Colonic mucosa (tissue), 4 donors: ENCODE measurements around the gene ODC1. TPM values are rescaled to one million over a fixed set of nuclear protein-coding genes. Genes with fewer than 3 reads are reported as not detected.

Experiments used
- DNase-seq: peaks from one replicate; pipeline ENCODE4 v3.0.0-alpha.2; 2020
- H3K27ac ChIP-seq: fragments of 200-600 bp; one replicate; pipeline ENCODE4 v1.8.0; 2021
- H3K27me3 ChIP-seq: fragments of 200-600 bp; one replicate; pipeline ENCODE4 v1.8.0; 2021
- H3K36me3 ChIP-seq: fragments of 200-600 bp; one replicate; pipeline ENCODE4 v1.8.0; 2021
- H3K4me1 ChIP-seq: fragments of 200-600 bp; one replicate; pipeline ENCODE4 v1.8.0; 2021; ENCODE audit warnings: mild to moderate bottlenecking
- H3K4me3 ChIP-seq: fragments of 200-600 bp; one replicate; pipeline ENCODE4 v1.8.0; 2021
- H3K9ac ChIP-seq, 2 donors: one replicate each; pipeline ENCODE4 v1.7.0; 2013; ENCODE audit warnings: control low read depth in 2 of 2, low read depth in 2 of 2, low read length in 2 of 2
- H3K9me3 ChIP-seq: fragments of 200-600 bp; one replicate; pipeline ENCODE4 v1.8.0; 2021
- intact Hi-C: fragments of 100-400 bp; cut with DNase I; formaldehyde crosslinking; loops from one replicate; pipeline ENCODE4 v1.14.1; 2022
- total RNA-seq, 2 donors: library from RNA; stranded (reverse); fragmentation: NEBNext Ultra II Directional in 1 of 2; extraction: Animal tissue kit (Norgen Biotek cat#: 25700) in 1 of 2; gene quantifications; one replicate each; pipeline ENCODE4 v1.2.1, GENCODE V29; 2021
- TF ChIP-seq, protein P1 (sequence below): fragments of 200-600 bp; IDR thresholded peaks from one replicate; pipeline ENCODE4 v1.8.0; 2022; ENCODE audit warnings: antibody characterized with exemption, mild to moderate bottlenecking
- donor health status: healthy.
- donor health status: DM: no; HTN: no; CAD: no.
- donor health status: DM: no; HTN: no; CAD: no.

Gene ODC1
- total RNA-seq, 2 donors from 2014 or later = 45.8 to 107 TPM

DNA sequence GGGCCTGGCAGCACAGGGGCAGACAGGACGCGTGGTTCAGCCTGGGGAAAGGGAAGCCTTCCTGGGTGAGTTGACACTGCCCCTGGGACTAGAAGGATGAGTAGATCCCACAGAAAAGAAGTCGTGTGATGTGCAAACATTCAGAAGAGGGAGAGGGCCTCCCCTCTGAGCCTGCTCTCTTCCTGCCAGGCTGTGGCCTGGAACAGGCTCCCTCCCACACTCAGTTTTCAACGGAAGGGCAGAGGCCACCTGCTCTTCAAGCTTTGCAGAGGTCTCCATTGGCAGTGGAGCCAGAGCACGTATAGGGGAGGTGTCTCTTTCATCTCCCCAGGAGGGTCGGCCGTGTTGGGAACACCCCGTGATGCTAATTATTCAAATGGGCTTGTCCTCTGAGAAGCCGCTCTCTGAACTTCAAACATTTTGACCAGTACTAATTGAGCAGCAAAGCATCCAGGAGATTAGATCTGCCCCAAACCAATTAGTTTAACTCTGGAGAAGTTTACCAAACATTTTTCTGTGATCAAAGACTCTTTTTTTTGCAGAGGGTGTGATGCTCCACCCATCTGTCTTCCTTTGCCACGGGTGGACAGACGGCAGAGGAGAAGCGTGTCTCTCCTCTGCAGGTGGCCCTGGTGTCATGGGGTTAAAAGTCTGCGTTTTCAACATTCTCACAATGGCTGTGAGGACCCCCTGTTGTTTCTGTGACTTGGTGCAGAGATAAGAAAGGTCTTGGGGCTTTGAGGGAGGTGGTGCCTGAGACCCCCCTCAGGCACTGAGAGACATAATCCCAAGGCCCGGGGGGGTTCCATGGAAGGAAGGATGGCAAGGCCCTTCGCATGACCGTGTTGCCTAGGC, 29.5 kb upstream of the ODC1 start:
- intact Hi-C loops = no loop called here
- TF ChIP-seq, protein P1, sequence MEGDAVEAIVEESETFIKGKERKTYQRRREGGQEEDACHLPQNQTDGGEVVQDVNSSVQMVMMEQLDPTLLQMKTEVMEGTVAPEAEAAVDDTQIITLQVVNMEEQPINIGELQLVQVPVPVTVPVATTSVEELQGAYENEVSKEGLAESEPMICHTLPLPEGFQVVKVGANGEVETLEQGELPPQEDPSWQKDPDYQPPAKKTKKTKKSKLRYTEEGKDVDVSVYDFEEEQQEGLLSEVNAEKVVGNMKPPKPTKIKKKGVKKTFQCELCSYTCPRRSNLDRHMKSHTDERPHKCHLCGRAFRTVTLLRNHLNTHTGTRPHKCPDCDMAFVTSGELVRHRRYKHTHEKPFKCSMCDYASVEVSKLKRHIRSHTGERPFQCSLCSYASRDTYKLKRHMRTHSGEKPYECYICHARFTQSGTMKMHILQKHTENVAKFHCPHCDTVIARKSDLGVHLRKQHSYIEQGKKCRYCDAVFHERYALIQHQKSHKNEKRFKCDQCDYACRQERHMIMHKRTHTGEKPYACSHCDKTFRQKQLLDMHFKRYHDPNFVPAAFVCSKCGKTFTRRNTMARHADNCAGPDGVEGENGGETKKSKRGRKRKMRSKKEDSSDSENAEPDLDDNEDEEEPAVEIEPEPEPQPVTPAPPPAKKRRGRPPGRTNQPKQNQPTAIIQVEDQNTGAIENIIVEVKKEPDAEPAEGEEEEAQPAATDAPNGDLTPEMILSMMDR = no peak
- DNase-seq = no peak
- Histone ChIP-seq H3K36me3 (no peaks in the 10 kb centered on the region), H3K4me3 (no peak overlapping the region), H3K4me1 (no peaks in the 10 kb centered on the region), H3K27me3 (no peaks in the 10 kb centered on the region), H3K9me3 (no peaks in the 10 kb centered on the region), H3K9ac (no peak overlapping the region), H3K27ac (no peak overlapping the region)

DNA sequence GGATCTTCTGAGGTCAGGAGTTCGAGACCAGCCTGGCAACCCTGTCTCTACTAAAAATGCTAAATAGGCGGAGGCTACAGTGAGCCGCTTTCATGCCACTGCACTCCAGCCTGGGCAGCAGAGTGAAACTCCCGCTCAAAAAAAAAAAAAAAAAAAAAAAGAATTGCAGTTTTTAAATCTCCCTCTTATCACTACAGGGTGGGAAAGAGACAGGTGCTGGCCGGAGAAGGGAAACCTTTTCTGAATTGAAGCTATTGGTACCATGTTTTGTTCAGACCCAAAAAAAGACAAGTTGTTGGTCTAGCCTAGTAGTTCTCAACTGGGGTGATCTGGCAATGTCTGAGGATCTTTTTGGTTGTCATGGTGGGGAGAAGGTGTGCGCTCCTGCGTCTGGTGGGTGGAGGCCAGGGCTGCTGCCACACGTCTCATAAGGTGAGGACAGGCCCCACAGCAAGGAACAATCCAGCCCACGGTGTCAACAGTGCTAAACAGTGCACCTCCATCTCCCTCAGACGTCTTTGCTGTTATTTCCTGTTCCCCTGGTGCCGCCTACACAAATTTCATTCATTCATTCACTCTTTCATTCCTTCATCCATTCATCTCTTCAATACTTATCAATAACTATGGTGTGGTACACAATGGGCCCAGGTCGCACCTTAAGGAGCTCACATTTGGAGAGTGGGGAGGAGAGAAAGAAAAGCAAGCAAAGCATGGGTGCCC, 28.8 kb upstream of the ODC1 start:
- no peak for DNase-seq
- intact Hi-C loops = no loop called here
- no peaks in the 10 kb centered on the region for H3K36me3 ChIP-seq
- no peak overlapping the region for H3K27ac ChIP-seq
- no peaks in the 10 kb centered on the region for H3K4me1 ChIP-seq
- no peaks in the 10 kb centered on the region for H3K27me3 ChIP-seq
- no peak overlapping the region for H3K4me3 ChIP-seq
- no peak overlapping the region for H3K9ac ChIP-seq
- TF ChIP-seq, protein P1 = no peak
- no peaks in the 10 kb centered on the region for H3K9me3 ChIP-seq

- TF ChIP-seq, protein P1 = no peak
- DNase-seq = no peak
- intact Hi-C loops = no loop called here
These were observed 27.9 kb upstream of the ODC1 start for GRCh38 chr2:10475811-10476660.

DNA sequence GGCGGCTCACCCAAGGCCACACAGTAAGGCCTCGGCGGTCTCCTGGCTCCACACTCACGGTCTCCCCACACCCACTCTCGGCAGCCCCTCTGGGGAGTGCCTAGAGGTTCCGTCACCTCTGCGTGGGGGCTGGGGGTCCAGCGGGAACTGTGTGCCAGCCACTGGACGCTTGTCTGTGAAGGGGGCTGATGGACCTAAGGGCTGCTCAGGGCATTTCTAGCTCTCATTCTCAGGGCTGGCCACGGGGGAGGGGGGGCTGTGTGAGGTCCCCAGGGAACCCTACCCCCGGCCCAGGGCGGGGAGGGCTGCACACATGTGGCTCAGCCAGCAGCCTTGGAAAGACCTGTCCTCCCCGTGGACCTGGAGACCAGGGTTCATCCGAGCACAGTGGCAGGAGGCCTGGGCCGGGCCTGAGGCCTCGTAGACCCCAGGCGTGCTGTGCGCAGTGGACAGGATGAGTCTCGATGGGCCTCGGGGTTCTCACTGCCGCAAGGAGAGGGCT, 27.1 kb upstream of the ODC1 start:
- Histone ChIP-seq H3K9me3 (no peaks in the 10 kb centered on the region), H3K36me3 (no peaks in the 10 kb centered on the region), H3K9ac (no peak overlapping the region), H3K27ac (no peak overlapping the region), H3K4me1 (no peaks in the 10 kb centered on the region), H3K27me3 (no peaks in the 10 kb centered on the region), H3K4me3 (no peak overlapping the region)
- no peak for DNase-seq
- TF ChIP-seq, protein P1 = no peak
- intact Hi-C loops = no loop called here

More at GRCh38 chr2:10475811-10476660, 27.9 kb upstream of the ODC1 start:
- H3K4me1 ChIP-seq = no peaks in the 10 kb centered on the region
- no peak overlapping the region for H3K9ac ChIP-seq
- H3K9me3 ChIP-seq = no peaks in the 10 kb centered on the region
- H3K27ac ChIP-seq = no peak overlapping the region
- H3K4me3 ChIP-seq = no peak overlapping the region
- H3K27me3 ChIP-seq = no peaks in the 10 kb centered on the region
- no peaks in the 10 kb centered on the region for H3K36me3 ChIP-seq
